Lower leg skin (tissue), 4 donors: ENCODE results near the gene TMOD4. TPM values are rescaled to one million over a fixed set of nuclear protein-coding genes. Genes with fewer than 3 reads are reported as not detected.
"Not testable (repeated sequence)": the region's sequence is repeated elsewhere in the genome, so short reads cannot be mapped to it uniquely, and the experiment has no call there.

Experiments used
- DNase-seq, 2 donors: peaks; one replicate each; pipeline ENCODE4 v3.0.0-alpha.2; 2019; ENCODE audit warnings: low spot score in 2 of 2
- H3K4me3 ChIP-seq: fragments of 200-600 bp; sonication (generic); 2 replicates; pipeline ENCODE4 v1.5.1; 2017; ENCODE audit warnings: mild to moderate bottlenecking, low read depth; ENCODE audit not compliant: poor library complexity, severe bottlenecking
- CTCF ChIP-seq, 3 donors: fragments of 450-650 bp; IDR thresholded peaks; one replicate each; pipeline ENCODE4 v1.5.1; 2016; ENCODE audit warnings: antibody characterized with exemption in 3 of 3, mild to moderate bottlenecking in 3 of 3, moderate library complexity in 2 of 3
- POLR2A ChIP-seq, 2 donors: fragments of 450-650 bp; IDR thresholded peaks; one replicate each; pipeline ENCODE4 v1.6.1; 2016 to 2017; ENCODE audit warnings: antibody characterized with exemption in 2 of 2, mild to moderate bottlenecking in 1 of 2, moderate library complexity in 1 of 2
- WGBS, 2 donors: methylation state at CpG; one replicate each; pipeline ENCODE4 v1.1.5; 2018; 5-methylcytosine and 5-hydroxymethylcytosine counted together
- intact Hi-C: fragments of 100-400 bp; cut with DNase I; formaldehyde crosslinking; loops from one replicate; pipeline ENCODE4 v1.15.0; 2023; ENCODE audit warnings: low total_unique reads
- total RNA-seq, 4 donors: library from RNA; depleted of rRNA; stranded (reverse); fragments of >200 nt; gene quantifications; one replicate each; pipeline ENCODE4 v1.1.0, GENCODE V29; 2016

The TMOD4 gene
- total RNA-seq, 4 donors from 2014 or later: 0.49 TPM; not detected in 3

GRCh38 chr1:151210830-151211229 is 35.0 kb upstream of the TMOD4 start:
- 53 to 76% methylated on average over 1 of the region's 1 CpG for WGBS, 2 donors
- DNase-seq: no peak
- no peak overlapping the region for H3K4me3 ChIP-seq
- no peak for TF ChIP-seq POLR2A (IDR thresholded peaks at IDR 0.05)
- TF ChIP-seq CTCF (IDR thresholded peaks at IDR 0.05): no peak
- intact Hi-C loops: no loop called here

GRCh38 chr1:151205381-151205965 is 29.7 kb upstream of the TMOD4 start:
- intact Hi-C loops, H3K4me3 ChIP-seq: not testable (repeated sequence)
- 91 to 96% methylated on average over 12 of the region's 12 CpGs for WGBS, 2 donors
- peak in 1 of 2 donors; percentile 26 for DNase-seq

GRCh38 chr1:151199873-151200581 is 24.2 kb upstream of the TMOD4 start:
- WGBS, 2 donors: 12 to 21% methylated on average over 11 of the region's 11 CpGs
- TF ChIP-seq POLR2A (IDR thresholded peaks at IDR 0.05): no peak
- no peak for TF ChIP-seq CTCF (IDR thresholded peaks at IDR 0.05)
- intact Hi-C loops: loop anchor here (5.0 kb wide), 1 partner anchor 52 kb away; the partner anchor contains the start of gene PSMD4
- no peak overlapping the region for H3K4me3 ChIP-seq
- peak; percentile 47 to 74 for DNase-seq

GRCh38 chr1:151198254-151199127 is 22.7 kb upstream of the TMOD4 start, which contains the start of gene PIP5K1A:
PIP5K1A (plus strand) TSS chr1:151198552; CDS start chr1:151198997, 445 bp downstream.
- H3K4me3 ChIP-seq: peak within 1 kb of the TSS; percentile 77
- TF ChIP-seq CTCF (IDR thresholded peaks at IDR 0.05): no peak
- TF ChIP-seq POLR2A (IDR thresholded peaks at IDR 0.05): no peak
- WGBS, 2 donors: 0% methylated on average over 60 of the region's 60 CpGs
- peak; percentile 98 to 100 for DNase-seq
- intact Hi-C loops: loop anchor here (5.0 kb wide), 1 partner anchor 54 kb away; the partner anchor contains the start of gene PSMD4

- DNase-seq: peak in 1 of 2 donors; percentile 61
- intact Hi-C loops: loop anchor here (5.0 kb wide), 1 partner anchor 54 kb away; the partner anchor contains the start of gene PSMD4
- TF ChIP-seq POLR2A (IDR thresholded peaks at IDR 0.05): no peak
- TF ChIP-seq CTCF (IDR thresholded peaks at IDR 0.05): no peak
- WGBS, 2 donors: 7% methylated on average over 10 of the region's 10 CpGs
- no peak overlapping the region for H3K4me3 ChIP-seq
Observed at GRCh38 chr1:151197863-151198253, 22.1 kb upstream of the TMOD4 start.
